WTC11 (cell line): ENCODE data around the gene ZDHHC4.

ENCODE experiments used
- ATF1 ChIP-seq: sonication (generic); formaldehyde crosslinking; IDR thresholded peaks from 2 replicates; pipeline ENCODE4 v1.8.1; 2023; ENCODE audit warnings: mild to moderate bottlenecking, moderate library complexity, missing genetic modification reagents
- CREB1 ChIP-seq: sonication (generic); formaldehyde crosslinking; IDR thresholded peaks from 2 replicates; pipeline ENCODE4 v1.8.0; 2023; ENCODE audit warnings: mild to moderate bottlenecking, missing genetic modification reagents
- CTCF ChIP-seq: fragments of 200-600 bp; IDR thresholded peaks from 2 replicates; pipeline ENCODE4 v1.8.0; 2022; ENCODE audit warnings: antibody characterized with exemption
- E2F1 ChIP-seq: sonication (generic); formaldehyde crosslinking; IDR thresholded peaks from 2 replicates; pipeline ENCODE4 v1.8.0; 2022; ENCODE audit warnings: mild to moderate bottlenecking, missing genetic modification reagents
- GRHL2 ChIP-seq: fragments of 250-450 bp; sonication (Bioruptor Pico); IDR thresholded peaks from 2 replicates; pipeline ENCODE4 v1.8.0; 2022; ENCODE audit warnings: mild to moderate bottlenecking, moderate library complexity; ENCODE audit not compliant: insufficient replicate concordance, severe bottlenecking
- JUN ChIP-seq: sonication (generic); formaldehyde crosslinking; IDR thresholded peaks from 2 replicates; pipeline ENCODE4 v1.8.0; 2023; ENCODE audit warnings: mild to moderate bottlenecking, missing genetic modification reagents
- MAX ChIP-seq: sonication (generic); formaldehyde crosslinking; IDR thresholded peaks from 2 replicates; pipeline ENCODE4 v1.8.0; 2022; ENCODE audit warnings: mild to moderate bottlenecking, missing genetic modification reagents
- TF ChIP-seq, protein P1 (sequence below): sonication (generic); formaldehyde crosslinking; IDR thresholded peaks from 2 replicates; pipeline ENCODE4 v1.8.0; 2022; ENCODE audit warnings: missing genetic modification reagents

DNA sequence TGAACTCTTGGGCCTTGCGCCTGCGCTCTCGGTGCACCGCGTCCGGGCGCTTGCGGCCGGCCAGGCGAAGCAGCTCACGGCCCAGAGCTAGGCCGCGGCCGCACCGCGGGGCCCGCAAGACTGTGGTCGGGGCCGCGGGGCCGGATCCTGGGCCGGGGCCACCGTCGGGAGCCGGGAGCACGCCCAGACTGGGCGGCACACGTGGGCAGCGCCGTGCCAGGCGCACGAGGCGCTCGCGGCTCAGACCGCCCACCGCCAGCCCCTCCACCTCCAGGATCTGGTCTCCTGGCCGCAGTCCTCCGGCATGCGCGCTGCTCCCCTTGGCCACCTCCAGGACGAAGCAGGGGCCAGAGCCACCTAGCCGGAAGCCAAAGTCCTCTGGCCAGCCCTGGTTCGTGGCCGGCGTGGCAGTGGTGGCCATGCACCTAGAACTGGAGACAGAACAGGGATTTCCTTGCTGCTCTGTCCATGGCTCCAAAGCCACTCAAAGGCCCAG, 26.2 kb upstream of the ZDHHC4 start, which contains the start of gene GRID2IP:
- TF ChIP-seq E2F1 (CRISPR knock-in tag) (no peak), ATF1 (CRISPR knock-in tag) (no peak), CREB1 (CRISPR knock-in tag) (no peak), CTCF (no peak), MAX (CRISPR knock-in tag) (no peak), JUN (CRISPR knock-in tag) (no peak), GRHL2 (CRISPR knock-in tag) (no peak)
- TF ChIP-seq, protein P1, sequence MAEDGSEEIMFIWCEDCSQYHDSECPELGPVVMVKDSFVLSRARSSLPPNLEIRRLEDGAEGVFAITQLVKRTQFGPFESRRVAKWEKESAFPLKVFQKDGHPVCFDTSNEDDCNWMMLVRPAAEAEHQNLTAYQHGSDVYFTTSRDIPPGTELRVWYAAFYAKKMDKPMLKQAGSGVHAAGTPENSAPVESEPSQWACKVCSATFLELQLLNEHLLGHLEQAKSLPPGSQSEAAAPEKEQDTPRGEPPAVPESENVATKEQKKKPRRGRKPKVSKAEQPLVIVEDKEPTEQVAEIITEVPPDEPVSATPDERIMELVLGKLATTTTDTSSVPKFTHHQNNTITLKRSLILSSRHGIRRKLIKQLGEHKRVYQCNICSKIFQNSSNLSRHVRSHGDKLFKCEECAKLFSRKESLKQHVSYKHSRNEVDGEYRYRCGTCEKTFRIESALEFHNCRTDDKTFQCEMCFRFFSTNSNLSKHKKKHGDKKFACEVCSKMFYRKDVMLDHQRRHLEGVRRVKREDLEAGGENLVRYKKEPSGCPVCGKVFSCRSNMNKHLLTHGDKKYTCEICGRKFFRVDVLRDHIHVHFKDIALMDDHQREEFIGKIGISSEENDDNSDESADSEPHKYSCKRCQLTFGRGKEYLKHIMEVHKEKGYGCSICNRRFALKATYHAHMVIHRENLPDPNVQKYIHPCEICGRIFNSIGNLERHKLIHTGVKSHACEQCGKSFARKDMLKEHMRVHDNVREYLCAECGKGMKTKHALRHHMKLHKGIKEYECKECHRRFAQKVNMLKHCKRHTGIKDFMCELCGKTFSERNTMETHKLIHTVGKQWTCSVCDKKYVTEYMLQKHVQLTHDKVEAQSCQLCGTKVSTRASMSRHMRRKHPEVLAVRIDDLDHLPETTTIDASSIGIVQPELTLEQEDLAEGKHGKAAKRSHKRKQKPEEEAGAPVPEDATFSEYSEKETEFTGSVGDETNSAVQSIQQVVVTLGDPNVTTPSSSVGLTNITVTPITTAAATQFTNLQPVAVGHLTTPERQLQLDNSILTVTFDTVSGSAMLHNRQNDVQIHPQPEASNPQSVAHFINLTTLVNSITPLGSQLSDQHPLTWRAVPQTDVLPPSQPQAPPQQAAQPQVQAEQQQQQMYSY (CRISPR knock-in tag): no peak
